Fibroblast of skin of right biceps (primary cell): ENCODE measurements around the gene TNFRSF14.

Experiments
- DNase-seq: peaks from one replicate; pipeline ENCODE4 v3.0.0-alpha.2; 2013

The TNFRSF14 gene

DNA sequence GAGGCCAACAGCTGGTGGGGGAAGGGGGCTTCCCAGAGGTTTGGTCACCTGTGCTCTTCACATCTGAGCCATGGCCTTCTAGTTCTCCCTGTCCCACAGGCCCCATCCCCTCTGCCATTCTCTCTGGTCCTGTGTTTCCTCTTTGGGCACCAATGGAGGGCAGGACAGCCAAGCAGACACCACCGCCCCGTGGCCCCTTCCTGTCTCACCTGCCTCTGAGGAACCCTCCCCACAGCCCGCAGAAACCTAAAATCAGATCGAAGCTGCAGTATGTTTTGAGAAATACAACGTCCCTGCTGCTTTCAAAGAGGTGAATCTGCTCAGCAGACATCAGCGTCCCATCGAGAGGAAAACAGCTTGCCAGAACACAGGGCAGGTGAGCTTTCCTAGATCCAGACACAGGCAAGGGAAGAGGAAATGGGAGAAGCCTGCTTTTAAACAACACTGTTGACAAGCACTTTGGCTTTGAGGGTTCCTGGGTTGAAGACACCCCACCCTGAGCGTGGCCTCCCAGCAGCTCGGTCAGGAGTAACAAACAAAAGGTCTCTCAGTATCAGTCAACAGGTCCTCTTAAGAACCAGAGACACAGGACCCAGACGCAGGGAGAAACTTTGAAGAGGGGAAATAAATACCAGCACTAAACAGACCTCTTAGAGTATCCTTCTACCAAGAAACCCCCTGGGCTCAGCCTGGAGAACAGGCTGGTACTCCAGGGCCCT lies 32.1 kb upstream of the TNFRSF14 start:
- no peak for DNase-seq

DNA sequence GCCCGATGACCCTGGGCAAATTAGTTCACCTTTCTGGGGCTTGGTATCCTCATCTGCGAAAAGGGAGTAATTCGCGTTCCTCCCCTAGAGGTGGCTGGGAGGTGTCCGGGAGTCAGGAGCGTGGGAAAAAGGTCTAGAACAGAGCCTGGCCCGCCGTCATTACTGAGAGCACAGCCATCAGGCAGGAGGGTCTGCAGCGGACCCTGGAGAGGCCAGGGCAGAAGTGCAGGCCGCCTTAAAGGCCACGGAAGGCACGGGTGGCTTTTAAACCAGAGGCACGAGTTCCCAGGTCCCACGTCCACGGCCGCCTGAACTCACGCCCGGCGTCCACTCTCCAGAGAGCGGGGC lies 30.6 kb upstream of the TNFRSF14 start:
- DNase-seq: no peak

DNA sequence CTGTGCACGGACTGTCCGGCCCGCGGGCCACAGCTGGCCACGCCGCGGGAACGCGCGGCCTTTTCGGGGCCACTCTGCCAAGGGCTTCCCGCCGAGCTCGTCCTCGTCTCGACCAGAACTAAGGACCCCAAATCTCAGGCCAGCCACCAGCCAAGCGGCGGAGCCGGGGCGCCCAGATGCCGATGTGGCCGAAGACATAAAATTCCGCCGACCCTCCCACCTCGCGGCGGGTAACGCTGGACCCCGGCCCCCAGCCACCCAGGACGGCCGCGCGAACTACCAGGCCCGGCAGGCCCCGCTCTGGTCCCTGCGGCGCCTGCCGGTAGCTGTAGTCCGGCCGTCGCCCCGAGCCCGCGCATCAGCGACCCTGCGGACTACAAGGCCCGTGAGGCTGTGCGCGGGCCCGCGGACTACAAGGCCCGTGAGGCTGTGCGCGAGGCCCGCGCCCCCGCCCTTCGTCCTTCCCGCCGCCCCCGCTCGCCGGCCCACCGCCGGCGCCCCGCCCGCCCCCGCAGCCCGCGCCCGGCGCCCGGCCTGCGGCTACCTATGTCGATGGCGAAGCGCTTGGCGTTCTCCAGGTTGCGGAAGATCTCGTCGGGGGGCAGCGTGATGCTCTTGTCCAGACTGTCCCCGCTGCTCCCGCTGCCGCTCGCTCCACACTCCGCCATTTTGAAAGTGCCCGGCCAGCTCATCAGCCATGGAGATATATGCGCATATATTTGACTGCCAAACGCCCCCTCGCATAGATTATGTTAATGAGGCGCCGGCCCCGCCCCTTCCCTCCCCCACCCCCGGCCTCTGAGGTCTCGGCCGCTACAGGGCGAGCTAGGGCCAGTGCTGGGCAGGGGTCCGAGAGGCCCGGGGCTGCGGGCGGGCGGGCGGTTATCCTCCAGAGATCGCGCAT lies 30.0 kb upstream of the TNFRSF14 start, which contains the start of gene PANK4:
TSS of gene PANK4 (minus strand) at position 677 of the 904 bp plus-strand sequence. CDS start at position 668, 9 bp downstream.
- DNase-seq: peak; percentile 93

DNA sequence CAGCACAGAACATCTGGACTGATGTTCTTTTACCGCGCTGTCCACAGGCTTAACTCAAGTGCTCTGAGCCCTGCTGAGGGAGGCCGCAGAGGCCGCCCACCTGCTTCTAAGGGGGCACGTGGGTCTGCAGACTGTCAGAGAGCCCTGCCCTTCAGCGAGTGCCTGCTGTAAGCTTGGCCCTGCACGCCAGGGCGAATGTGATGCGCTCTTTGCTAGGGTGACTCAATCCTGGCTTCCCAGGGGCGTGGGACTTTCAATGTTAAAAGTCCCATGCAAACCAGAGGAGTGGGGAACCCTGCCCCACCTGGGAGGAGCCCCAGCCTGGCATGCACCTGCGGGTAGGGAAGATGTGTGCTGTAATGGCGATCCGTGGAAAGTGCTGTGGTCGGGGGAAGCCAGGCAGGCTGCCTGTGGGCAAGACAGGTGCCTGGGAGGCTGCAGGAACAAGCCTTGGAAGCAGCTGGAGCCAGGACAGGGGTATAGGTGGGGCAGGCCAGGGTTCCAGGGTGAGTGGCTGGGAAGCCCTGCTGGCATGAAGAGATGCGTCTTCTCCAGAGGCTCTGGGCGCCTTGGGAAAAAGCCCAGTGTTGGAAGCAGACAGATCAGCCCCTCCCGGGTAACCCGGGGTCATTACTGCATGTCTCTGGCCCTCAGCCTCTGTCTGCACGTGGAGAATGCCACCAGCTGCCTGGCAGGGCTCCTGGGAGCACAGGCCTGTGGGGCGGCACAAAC lies 29.2 kb upstream of the TNFRSF14 start:
- DNase-seq: peak; percentile 45

DNA sequence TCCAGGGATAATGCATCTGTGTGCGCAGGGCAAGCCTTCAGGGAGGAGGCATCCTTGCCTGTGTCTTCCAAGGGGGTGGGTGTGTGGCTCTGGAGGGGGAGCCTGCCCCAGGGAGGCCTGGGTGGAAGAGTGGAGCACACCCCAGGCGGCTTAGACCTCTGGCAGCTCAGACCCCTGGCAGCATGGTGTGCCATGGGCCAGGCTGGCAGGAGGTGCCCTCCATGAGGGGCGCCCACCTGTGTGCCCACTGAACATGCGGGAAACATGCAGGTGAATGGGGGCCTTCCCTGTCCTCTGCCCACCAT lies 28.7 kb upstream of the TNFRSF14 start:
- DNase-seq: no peak

DNA sequence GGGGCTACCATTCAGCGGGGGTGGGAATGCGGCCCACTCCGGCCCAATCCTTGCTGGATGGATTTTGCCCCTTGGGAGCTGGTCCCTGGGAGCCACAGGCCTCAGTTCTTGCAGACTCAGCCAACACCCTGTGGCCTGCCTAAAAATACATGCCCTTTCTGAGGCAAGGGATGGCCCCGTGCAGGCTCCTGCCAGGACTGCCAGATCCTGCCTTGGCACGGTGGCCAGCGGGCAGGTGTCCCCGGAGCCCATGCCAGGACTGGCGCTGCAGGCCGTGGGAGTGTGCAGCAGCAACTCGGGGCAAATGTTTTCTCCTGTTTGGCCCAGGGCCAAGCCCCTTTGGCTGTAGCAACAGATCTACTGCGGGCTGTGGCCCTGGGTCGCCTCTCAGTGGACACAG lies 28.2 kb upstream of the TNFRSF14 start:
- no peak for DNase-seq

DNA sequence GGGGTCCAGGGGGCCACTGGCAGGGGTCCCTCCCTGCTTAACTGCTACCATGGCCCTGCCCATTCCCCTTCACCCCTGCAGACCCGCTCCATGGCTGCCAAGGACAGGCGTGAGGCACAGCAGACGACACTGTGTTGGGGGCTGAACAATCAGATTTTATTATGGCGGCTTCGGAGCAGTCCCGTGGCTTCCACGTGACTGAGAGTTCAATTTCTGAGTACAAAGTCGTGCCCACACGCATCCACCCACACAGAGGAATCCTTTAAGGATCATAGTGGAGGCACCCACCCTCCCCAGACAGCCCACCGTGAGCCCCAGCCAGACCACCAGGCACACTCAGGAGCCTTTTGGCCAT lies 27.6 kb upstream of the TNFRSF14 start:
- DNase-seq: no peak

DNA sequence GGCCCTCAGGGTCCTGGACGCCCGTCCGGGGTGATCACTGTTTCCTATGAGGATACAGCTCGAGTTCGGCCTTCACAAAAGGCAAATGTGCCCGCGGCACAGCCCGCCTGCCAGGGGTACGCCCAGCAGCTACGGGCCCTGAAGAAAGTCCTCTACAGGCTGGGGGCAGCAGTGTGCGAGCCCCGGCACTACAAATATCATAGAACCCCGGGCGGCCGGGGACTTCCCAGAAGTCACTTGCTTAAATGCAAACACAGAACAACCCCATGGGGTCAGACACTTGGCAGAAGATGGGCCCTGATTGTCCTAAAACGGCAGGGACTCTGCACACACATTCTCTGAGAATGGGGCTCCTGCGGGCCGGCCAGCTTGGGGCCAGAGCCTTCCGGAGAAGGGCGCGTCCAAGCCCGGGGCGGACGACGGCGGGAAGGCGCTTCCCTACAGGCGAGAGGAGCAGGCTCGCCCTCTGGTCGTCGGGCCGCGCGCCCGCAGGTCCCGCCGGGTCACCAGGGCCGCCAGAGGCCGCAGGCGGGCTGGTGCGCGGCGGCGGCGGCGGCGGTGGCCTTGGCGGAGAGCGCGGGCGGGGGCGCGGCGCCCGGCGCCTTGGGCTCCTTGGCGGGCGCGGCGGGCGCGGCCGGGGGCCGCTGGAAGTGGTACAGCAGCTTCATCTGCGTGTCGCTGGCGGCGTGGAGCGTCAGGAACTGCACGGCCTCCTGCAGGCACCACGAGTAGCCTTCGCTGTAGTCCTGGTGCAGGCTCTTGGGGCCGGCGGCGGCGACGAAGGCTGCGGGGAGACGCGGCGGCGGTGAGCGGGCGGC lies 27.0 kb upstream of the TNFRSF14 start:
- DNase-seq: no peak

DNA sequence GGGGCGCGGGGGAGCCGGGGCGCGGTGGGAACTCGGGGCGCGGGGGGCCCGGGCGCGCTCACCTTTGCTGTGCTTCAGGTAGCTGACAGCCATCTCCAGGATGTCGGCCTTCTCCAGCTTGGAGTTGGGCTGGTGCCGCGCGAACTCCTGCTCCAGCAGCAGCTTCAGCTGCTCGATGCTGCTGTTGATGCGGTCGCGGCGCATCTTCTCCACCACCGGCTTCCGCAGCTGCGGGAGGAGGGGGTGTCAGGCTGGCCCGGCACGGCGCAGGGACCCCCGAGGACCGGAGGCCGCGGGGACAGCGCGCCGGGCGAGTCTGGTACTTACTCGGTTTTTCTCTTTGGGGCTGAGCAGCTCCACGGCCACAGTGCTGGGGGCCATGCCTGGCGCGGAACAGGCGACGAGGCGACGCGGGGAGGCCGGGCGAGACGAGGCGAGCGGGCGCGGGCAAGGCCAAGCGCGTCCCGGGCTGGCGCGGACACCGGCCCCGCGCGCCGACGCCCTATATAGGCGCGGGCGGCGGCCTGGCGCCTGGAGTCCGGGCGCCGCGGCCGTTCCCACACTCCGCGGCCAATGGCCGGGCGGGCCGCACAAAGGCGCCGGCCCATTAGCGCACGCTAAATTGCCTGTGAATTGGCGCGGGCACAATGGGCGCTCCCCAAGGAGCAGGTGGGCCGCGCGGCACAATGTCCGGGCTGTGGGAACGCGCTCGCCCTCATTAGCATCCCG lies 26.2 kb upstream of the TNFRSF14 start, which contains the start of gene HES5:
TSS of gene HES5 (minus strand) at position 480 of the 729 bp plus-strand sequence. CDS start at position 381, 99 bp downstream.
- no peak for DNase-seq

DNA sequence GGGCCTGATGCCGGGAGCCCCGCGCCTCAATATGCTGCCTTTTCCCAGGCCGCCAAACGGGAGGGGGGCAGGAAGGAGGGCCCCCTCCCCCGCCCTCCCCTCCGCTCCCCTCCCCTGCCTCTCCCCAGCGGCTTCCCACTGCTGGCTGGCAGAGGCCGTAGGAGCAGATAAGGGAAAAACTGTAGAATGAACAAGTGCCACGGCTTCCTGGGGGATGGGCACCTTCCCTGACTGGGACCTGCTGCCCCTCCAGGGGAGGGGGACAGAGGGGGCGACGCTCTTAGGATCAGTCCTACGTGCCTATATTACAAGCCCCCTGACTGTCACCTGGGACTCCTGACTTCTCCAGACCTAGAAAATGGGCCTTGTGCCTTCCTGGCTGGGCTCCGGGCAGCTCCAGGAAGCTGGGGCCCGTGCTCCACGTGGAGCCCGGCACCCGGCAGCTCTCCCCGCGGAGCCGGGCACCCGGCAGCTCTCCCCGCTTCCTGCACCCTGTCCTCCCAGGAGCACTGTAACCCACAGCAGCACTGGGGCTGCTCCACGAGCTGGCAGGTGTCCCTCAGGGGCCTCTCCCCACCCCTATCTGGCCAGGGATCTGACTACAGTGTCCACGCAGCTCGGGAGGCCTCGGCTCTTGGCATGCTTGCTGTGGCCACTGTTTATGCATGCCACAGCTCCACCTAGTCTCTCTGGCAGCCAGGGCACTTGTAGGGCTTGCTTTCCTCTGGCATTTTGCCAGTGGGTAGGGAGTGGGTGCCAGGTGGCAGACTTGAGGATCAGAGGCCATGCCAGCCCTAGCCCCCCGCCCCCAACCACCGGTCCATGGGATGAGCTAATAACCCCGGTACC lies 25.4 kb upstream of the TNFRSF14 start:
- DNase-seq: no peak

DNA sequence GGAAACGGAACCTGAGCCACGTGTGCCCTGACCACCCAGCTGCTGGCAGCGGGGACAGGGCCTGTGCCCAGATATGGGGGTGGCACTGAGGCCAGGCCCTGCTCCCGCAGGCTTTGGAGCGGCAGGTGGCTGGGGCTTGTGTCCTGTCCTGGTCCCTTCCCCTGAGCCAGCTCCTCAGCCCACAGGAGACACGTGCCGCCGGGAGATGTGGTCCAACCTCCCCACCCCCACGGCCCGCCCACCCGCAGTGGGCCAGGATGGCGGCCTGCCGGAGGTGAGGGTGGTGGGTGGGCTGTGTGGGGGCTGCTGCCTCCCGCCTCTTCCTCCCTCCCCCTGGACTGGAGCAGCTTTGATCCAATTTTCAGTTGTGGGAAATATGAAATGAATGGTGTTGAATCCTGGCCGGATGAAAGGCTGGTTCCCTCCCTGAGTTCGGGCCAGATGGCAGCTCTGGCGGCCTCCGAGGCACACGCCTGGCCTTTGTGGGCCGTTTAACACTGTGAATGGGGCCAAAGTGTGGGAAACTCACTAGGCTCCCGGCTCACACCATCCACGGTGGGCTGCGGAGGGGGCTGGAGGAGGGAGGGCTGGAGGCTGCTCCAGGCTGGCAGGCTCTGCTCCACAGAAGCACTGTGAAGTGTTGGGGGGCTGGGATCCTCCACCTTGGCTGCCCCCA lies 23.5 kb upstream of the TNFRSF14 start:
- DNase-seq: no peak

DNA sequence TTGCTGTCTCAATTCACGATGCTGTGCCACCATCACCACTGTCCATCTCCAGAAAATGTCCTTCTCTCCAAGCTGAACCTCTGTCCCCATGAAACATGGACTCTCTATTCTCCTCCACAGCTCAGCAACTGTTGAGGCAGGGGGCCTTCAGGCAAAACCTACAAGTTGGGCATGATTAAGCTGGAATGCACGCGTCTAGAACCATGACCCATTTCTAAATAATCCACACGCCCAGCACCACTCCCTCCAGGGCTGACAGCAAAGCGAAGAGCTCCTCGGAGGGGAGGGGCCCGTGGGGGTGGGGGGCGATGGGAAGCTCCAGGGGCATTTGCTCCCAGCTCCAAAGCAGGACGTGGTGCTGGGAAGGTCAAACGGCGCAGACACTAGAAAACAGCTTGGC lies 22.8 kb upstream of the TNFRSF14 start:
- DNase-seq: peak; percentile 74

DNA sequence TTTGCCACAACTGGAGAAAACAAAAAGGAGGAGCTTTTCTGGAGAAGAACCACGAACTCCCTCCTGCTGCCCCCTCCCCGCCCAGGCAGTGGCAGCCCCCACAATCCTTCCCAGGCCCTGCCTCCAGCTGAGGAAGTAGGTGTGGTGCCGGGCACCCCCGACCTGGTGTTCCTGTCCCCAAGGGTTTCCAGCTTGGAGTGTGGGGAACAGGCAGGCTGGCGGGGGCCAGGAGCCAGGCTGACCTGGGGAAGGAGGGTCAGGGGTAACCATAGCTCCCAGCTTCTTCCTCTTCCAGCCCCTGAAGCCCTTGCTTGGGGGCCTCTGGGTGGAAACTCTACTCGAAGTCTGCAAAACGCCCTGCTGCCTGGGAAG lies 21.9 kb upstream of the TNFRSF14 start:
- no peak for DNase-seq

DNA sequence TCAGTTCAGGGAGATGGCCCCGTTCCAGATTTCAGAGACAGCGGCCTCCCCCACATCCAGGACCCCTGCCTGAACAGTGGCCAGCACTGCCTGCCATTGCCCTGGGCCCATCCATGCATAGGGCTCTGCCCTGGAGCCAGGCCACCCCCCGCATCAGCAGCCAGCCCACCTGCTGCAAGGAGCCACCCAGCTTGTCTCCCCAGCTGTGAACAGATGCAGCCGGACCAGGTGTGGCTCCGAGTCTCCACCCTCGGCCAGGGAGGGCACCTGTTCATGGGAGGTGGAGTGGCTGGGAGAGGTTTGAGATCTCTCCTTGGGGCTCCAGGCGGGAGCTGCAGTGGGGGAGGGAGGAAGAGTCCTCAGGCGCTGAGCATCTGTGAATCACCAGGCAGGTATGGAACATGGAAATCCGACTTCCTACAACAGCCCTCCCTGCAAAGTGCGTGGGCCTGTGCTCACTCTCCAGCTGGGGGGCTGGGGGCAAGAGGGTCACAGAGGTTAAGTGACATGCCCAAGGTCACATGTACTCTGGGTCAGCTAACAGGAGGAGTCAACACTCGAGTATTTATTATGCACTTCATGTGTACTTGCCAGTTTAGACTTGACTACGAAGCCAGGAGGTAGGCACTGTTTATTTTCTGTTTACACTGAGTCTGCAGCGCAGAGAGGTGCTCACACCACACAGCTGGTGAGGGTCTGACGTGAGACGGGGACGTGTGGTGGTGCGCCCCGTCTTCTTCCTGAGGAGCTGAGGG lies 21.3 kb upstream of the TNFRSF14 start:
- peak; percentile 72 for DNase-seq

DNA sequence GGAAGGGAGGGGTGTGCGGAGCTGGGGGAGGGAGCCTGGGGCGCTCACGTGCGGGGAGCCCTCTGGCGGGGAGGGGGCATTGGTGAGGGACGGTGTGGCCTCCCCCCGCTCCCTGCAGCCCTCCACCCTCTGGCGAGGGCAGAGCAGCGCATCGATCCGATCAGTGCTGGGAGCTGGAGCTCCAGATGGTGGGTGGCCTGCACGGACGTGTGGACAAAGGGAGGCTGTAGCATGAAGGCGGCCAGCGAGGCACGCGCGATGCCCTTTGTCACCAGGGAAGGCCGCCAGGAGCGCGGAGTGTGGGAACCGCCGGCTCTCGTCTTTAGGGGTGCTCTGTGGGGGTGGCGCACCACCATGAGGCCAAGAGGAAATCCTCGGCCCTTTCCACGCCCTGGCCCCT lies 20.7 kb upstream of the TNFRSF14 start:
- DNase-seq: no peak

DNA sequence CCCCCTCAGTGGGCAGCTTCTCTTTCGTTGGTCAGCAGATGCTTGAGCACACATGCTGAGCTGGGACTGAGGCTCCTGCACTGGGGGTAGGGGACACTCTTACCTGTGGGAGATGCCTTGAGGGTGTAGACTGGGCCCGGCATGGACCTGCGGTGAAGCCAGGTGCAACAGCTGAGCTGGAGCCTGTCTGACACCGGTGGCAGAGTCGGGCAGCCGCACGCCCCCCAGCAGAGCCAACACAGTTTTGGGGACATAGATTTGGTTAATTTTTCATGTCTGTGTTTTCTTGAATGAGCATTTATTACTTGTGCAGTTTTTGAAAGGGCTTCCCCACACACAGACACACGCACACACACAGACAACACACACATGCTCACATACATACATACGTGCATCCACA lies 20.2 kb upstream of the TNFRSF14 start:
- DNase-seq: no peak

DNA sequence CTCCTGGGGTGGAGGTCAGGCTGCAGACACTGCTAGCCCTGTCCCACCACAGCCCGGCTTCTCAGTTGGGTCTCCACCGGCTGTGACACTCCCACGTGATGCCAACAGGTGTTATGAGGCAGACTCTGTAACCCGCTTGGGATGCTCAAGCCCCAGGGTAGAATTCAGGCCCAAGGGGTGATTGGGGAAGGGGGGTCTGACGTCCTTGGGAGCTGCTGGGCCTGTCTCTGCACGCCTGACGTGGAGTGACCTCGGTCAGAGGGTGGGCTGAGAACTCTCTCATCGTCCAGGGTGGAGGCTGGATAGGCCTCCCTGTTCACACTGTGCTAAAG lies 18.4 kb upstream of the TNFRSF14 start:
- no peak for DNase-seq

DNA sequence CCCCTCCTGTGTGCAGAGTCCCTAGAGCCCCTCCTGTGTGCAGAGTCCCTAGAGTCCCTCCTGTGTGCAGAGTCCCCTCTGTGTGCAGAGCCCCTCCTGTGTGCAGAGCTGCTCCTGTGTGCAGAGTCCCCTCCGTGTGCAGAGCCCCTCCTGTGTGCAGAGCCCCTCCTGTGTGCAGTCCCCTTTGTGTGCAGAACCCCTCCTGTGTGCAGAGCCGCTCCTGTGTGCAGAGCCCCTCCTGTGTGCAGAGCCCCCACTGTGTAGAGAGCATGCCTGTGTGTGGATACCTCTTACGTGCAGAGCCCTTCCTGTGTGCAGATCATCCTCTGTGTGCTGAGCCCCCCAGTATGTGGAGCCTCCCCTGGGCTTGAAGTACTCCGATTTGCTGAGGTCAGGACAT lies 17.8 kb upstream of the TNFRSF14 start:
- DNase-seq: no peak

DNA sequence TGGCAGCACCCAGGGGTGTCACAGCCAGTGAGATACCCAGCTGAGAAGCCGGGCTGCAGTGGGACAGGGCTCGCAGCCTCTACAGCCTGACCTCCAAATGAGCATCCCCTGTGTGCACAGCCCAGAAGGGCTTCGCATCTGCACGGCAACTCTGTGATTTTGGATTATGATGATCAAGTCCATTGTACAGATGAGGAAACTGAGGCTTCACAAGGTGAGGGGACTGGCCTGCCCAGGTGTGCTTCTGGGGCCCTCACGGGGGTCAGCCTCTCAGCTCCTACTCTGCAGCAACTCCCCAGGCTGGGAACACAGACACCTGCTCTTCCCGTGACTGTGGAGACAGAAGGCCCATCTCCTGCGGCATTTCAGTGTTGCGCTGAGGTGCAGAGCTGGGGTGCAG lies 17.3 kb upstream of the TNFRSF14 start:
- DNase-seq: no peak

DNA sequence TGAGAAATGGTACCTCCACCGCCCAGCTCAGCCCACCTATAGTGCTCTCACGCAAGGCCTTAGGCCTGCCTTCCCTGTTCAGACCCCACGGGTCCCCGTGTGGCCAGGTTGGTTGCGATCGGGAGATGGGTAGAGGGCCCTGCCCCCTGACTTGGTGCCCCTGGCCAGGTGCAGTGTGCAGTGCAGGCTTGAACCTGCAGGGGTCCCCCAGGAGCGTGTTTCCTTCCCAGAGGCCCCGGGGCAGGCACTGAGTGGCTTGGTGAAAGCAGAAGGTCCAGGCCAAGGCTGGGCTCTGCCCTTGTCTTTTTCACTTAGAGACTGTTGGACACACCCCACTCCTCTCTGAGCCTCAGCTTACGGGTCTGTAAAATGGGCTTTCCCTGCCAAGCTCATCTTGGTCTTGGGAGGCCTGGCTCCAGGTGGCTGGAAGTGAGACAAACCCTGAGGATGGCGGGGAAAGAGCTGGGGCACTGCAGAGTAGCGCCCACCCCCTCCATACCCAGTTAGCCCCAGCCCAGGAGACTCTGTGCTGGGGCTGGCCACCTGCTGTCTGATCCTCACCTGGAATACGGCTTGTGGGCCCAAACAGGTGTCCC lies 16.8 kb upstream of the TNFRSF14 start:
- no peak for DNase-seq
